Thyroid gland (tissue), 4 donors: ENCODE measurements around the gene COA5.

Source experiments
- CTCF ChIP-seq, 6 experiments: fragments of 200-600 bp in 3 of 6; fragments of 450-650 bp in 3 of 6; sonication (generic) in 3 of 6; IDR thresholded peaks; one replicate each; pipeline ENCODE4 v1.5.1; 2016 to 2019; ENCODE audit warnings: antibody characterized with exemption in 6 of 6, mild to moderate bottlenecking in 2 of 6, inconsistent platforms in 1 of 6, moderate library complexity in 1 of 6
- POLR2A ChIP-seq, 2 donors: fragments of 450-650 bp; IDR thresholded peaks; one replicate each; pipeline ENCODE4 v1.6.1; 2017; ENCODE audit warnings: antibody characterized with exemption in 2 of 2, mild to moderate bottlenecking in 2 of 2, moderate library complexity in 1 of 2

GRCh38 chr2:98565941-98566340, 42.4 kb downstream of the COA5 start:
- no peak for TF ChIP-seq CTCF (IDR thresholded peaks at IDR 0.05)
- TF ChIP-seq POLR2A (IDR thresholded peaks at IDR 0.05), result no peak
